Fibroblast of skin of back (primary cell): Measurements from ENCODE around the gene ARHGEF26.

ENCODE experiments used
- DNase-seq: peaks from one replicate; pipeline ENCODE4 v3.0.0-alpha.2; 2013

The ARHGEF26 gene

DNA sequence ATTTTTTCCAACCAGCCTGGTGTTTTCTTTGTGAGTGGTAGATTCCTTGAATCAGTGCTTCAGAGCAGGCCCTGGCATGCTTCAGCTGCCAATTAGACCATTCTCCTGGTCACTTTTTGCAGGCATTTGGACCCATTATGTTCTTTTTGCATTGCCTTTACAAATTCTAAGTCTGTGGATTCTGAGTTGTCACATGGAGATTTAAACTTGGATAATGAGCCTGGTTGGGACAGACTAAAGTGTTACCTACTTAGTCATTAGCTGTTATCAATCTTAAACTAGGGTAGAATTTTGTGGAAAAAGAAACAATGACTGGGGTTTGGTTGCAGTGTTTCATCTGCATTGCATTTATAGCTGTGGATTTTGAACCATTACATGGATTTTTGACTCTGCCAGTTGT, 40.6 kb downstream of the ARHGEF26 start:
- no peak for DNase-seq

DNA sequence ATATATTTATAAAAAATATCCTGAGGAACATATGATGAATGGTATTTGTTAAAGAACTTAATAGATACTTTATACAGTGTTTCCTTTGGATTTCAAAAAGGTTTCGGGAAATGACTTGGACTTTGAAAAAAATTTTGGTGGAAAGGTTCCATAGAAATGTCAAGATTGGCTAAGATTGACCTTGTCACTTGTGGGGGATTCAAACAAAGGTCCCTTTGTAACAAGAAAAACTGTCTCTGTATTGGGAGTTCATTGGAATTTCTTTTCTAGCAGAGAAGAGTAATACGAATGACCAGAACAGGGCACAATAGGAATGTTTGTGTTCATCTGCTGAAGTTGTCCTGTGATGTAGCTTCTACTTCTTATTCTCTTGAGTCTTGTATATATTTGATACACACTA, 43.2 kb downstream of the ARHGEF26 start:
- no peak for DNase-seq

DNA sequence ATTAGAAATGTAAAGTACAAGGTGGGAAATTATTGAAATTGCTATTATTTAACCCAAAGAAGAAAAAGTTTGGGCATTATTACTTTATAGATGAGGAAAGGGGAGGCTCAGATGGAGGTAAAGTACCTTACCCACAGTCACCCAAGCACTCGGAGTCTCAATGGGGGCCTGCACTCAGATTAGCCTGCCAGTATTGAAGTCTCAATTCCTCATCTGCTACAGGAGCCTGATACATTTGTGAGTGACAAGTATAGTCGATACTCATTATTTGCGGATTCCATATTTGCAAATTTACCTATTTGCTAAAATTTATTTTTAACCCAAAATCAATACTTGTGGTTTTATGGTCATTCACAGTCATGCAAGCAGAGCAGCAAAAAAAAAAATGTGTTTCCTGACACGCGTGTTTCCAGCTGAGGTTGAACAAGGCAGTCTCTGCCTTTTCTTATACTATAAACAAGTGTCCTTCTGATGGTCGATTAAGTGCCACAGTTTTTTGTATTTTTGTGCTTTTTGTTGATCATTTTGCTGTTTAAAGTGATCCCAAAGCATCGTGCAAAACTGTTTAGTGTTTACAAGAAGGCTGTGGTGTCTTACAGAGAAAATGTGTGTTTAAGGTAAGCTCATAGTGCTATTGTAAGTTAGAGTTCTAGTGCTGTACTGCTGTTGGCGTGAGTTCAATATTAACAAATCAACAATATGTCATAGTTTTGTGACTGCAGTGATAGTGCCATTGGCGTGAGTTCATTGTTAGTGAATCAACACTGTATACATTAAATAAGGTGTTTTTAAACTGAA, 48.0 kb downstream of the ARHGEF26 start:
- no peak for DNase-seq

DNA sequence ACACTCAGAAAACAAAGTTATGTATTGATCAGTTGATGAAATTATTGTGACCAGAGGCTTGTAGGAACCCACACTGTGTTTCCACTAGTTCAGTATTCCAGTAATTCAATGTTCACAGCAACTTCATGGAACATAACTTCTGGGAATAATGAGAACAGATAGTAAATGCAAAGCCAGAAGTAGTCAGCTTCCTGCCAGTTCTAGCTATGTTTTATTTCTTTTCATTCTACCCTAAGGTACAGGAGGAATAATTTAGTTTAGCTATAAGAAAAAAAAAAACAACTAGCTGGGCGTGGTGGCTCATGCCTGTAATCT, 48.6 kb downstream of the ARHGEF26 start:
- no peak for DNase-seq

DNA sequence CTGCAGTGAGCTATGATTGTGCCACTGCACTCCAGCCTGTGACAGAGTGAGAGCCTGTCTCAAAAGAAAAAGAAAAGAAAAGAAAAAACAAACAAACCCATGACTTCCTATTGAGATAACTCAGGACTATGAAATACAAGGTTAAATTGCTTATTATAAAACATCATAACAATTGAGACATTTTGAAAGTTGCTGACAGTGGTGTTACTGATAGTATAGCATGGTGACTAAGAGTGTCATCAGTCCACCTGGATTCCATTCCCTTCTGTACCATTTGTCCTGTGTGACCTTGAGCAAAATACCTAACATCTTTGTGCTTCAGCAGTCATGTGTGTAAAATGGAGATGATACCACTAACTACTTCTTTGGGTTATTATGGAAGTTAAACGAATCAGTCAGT, 49.1 kb downstream of the ARHGEF26 start:
- no peak for DNase-seq

- DNase-seq: no peak
Measured at GRCh38 chr3:154175041-154175440, 53.9 kb downstream of the ARHGEF26 start.

DNA sequence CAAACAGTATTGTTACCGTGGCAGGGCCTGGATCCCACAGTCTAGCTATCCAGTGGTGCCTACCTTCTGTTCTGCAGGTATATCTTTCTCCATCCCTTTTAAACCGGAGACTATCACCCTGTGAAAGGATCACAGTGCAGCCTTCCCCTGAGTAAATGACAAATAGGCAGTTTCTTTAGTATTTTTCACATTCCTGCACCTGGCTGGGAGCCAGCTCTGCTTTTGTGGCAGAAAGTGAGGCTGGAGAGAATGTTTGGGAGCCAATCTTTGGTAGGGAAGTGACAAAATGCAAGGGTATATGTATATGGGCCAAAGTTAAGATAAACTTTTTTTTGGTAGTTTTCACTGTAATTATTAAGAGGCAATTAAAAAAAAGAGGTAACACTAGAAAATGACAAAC, 54.8 kb downstream of the ARHGEF26 start:
- DNase-seq: peak; percentile 13

- no peak for DNase-seq
Measured at GRCh38 chr3:154177406-154177805, 56.2 kb downstream of the ARHGEF26 start.

DNA sequence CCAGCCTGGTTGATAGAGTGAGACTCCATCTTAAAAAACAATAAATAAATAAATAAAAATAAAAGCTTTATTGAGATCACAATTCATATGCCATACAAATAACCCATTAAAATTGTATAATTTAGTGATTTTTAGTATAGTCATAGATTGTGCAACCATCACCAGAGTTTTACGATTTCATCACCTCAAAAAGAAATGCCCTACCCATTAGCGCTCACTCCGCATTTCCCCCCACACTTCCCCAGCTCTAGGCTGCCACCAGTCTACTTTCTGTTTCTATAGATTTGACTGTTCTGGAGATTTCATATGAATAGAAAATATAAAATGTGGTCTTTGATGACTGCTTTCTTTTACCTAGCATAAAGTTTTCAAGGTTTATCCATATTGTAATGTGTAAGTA, 57.0 kb downstream of the ARHGEF26 start:
- DNase-seq: no peak

DNA sequence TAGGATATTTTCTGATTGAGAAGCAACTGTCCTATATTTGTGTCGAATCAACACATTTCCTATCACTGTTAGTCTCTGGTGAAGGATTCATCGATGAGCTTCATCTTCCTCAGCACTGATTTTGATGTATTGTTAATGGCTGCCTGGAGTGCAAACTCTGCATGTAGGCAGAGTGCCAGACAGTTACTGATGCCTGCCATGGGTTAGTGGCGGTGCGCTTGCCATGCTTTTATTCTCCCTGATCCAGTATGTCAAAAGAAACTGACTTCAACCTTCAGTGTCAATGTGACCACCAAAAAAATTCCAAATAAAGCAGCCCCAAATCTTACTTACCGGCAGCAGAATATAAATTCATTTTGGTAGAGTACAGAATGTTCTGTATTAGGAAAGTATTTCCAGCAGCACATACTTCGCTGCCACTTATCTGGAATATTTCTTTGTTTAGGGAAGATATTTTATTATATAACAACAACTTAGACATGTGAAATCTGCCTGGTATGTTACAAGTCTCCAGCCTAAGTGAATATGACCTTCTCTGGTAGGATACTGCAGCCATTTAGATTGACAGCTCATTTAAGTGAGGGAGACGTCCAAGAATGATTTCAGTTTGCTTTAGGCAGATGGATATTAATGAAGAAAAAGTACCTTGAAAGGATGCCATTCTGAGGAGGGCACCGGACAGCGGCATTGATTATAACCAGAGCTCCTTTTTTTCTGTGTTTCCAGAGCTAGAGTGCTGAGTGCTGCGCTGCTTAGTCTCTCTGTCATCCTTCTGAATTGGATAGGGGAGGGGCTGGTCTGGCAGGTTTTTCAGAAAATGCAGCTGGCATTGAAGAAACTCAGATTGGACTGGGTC, 59.9 kb downstream of the ARHGEF26 start:
- DNase-seq: no peak

GRCh38 chr3:154182322-154182922, 61.2 kb downstream of the ARHGEF26 start:
- no peak for DNase-seq

DNA sequence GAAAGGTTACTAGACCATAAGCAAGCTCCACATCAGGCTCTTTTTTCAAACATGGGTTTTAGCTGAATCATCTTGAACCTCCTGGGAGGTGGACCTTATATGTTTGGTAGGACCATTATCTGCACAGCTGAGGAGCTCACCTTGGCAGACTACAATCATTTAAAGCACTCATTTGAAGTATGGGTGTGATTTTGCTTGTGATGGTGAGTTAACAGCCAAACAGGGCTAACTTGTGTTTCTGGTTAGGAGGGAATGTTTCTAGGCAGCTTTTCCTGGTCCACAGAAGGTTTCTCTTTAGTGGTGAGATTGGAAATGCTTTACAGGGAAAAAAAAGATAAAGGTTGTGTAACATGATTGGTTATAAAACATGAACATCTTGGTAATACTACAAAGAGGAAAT, 61.8 kb downstream of the ARHGEF26 start:
- no peak for DNase-seq

- no peak for DNase-seq
Measured at GRCh38 chr3:154184582-154184981, 63.4 kb downstream of the ARHGEF26 start.

GRCh38 chr3:154188437-154188836, 67.2 kb downstream of the ARHGEF26 start:
- DNase-seq: no peak

DNA sequence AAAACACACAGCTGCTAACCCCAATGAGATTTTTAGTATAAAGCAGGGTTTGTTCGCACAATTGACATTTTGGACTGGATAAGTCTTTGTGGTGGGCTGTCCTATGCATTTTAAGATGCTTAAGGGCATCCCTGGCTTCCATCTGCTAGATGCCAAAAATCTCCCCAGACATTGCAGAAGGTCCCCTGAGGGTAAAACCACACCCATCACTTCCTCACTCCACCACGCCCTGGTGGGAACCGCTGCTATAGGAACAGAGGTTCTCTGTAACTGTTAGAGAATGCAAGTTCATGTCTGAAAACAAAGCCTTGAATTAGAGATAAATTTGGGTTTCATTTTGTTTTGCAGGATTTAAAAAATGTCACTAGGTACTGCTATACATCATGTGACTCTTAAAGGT, 67.7 kb downstream of the ARHGEF26 start:
- peak; percentile 29 for DNase-seq

DNA sequence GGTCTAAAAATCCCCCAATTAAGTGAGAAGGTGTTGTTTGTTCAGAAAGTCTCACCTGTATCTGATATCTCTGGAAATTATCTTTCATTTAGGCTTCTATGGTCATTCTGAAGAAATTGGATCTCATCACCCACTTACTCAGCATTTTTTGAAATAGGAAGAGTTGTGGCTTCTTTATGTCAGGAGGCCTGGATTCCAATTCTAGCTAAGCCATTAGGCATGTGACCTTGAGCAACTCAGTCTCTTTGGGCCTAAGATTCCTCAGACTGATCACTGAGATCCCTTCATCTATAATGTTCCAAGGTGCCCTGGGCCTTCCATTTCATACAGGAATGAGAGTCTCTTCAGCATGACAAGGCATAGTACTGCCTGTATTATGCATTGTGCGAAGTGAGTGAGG, 70.3 kb downstream of the ARHGEF26 start:
- DNase-seq: no peak

GRCh38 chr3:154192225-154192624, 71.0 kb downstream of the ARHGEF26 start:
- no peak for DNase-seq

DNA sequence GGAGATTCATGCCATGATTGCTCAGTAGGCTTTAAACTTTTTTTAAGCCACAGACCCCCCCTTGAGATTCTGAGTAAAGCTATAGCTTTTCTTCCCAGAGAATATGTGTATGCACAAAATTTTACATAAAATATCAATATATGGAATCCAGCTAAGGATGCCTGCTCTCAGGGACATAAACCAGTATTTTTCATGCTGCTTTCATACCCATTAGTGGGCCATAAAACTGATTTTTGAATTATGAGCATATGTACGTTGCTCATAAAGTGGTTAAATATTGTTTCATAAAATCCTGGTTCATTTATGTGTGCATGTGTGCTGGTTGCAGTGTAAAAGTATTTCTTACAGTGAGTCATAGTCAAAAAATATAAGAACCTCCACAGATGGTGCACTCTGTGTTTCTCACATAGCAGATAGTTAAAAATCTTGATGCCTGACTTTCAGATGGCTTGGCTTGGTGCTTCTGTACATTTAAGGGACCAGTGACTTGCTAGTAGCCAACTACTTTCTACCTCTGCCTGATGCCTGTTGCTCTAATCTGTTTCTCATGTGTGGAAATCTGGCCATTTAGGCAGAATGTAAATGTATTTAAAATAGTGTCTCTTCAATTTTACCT, 71.9 kb downstream of the ARHGEF26 start:
- DNase-seq: peak; percentile 33

GRCh38 chr3:154194877-154195276, 73.7 kb downstream of the ARHGEF26 start:
- DNase-seq: no peak

DNA sequence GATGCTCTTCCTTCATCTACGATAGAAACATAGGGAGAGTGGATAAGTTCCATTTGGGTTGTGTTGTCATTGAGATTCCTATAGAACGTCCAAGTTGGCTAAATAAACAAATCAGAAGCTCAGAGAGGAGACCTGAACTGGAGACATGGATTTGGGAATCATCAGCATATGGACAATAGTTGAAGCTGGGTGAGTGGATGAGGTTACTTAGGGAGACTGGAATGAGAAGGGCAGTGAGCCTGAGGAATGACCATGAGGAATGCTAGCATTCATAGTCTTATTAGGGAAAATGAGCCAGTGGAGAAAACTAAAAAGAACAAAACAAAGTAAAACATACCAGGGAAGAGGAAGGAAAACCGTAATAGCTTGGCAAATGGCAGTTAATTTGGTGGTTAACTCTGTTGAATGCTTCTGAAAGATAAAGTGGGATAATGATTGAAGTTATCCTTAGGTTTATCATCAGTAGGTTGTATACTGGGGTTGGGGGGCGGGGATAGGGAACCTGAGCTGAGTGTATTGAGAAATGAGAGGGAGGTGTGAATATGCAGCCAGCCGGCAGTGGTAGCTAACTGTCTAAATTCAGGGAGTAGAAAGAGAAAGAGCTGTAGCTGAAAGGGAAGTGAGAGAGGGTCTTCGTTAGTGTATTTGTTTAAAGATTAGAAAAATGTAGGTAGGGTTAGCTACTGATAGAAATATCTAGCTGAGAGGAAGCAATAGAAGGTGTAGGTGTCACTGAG, 74.6 kb downstream of the ARHGEF26 start:
- DNase-seq: no peak

DNA sequence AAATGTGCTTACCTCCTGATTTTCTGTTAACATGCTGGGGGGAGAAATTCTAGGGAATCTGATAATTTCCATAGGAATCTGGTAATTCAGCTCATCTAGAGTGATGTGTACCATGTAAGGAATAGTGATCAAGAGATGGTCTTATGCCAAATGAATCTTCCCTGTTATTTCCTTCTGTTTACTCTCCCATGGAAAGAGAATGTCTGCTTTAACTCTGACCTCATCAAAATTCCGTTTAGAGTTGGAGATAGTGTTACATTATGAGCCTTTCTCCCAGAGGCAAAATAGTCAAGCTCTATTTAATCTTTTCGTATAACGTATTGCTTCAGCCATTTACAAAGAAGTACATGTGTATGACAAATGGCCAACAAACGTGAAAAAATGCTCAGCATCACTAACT, 76.6 kb downstream of the ARHGEF26 start:
- DNase-seq: no peak

DNA sequence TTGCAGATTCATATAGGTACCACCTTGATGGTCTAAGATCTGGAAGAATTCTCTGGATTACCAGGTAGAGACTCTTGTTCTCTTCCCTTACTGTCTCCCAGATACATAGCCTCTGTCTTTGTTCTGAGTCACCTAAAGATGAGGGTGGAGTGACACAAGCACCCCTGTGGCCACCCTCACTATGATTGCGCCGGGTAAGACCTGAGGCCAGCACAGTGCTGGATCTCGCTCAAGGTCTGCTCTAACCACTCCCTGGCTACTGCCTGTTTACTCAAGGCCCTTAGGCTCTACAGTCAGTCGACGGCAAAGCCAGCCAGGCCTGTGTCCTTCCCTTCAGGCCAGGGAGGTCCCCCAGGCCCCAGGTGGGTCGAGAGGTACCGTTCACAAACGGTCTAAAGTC, 88.3 kb downstream of the ARHGEF26 start:
- no peak for DNase-seq

GRCh38 chr3:154210986-154211385, 89.8 kb downstream of the ARHGEF26 start:
- no peak for DNase-seq
